RCC 7860 (cell line): ENCODE data around the gene VAPB.

ENCODE experiments used
- DNase-seq: peaks from one replicate; pipeline ENCODE4 v3.0.0-alpha.2; 2015; ENCODE audit warnings: low spot score
- FAIRE-seq: peaks from 2 replicates; lab custom pipeline; 2012; peaks lifted over from hg19 to GRCh38; lab: Jason Lieb, UNC

Gene VAPB

GRCh38 chr20:58497724-58498469, 108.9 kb downstream of the VAPB start:
- DNase-seq (no peak), FAIRE-seq (no peak)

- no peak for DNase-seq
- no peak for FAIRE-seq
Observed at GRCh38 chr20:58498470-58499068, 109.5 kb downstream of the VAPB start.

- no peak for DNase-seq
- FAIRE-seq, result no peak
Observed at GRCh38 chr20:58500256-58500655, 111.2 kb downstream of the VAPB start.
